ENCODE measurements around the gene ZNF264.

Gene ZNF264

DNA sequence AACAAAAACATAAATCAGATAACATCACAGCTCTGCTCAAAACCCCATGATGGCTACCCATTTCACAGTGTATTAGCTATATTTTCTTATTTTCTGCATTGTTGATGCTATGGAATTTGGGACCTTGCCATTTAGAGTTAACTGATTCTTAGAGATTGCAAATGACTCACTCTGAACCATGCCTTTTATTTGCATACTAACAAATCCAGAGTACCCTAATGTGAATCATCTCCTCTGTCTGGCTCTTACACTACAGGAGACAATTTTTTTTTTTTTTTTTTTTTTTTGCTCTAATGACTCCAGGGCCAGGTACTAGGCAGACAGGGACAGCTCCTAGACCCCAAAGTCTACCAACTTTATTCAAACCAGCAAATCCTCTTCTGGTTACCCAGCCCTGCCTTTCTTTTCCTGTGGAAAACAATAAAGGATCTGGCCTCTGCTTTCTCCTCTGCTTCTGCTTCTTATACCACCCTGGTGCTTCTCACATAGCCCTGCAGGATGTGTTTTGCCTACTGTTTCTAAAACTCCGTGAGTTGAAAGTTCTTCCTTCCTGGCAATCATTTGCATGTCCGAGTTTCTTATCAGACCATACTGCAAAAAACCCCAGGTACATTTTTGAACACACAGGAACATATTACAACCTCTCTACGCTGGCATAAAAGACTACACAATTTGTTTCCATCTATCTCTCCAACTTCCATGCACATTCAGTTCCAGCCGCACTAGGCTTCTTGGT is 78.4 kb downstream of the ZNF264 start:
- Histone ChIP-seq H2AFZ (ENCODE audit: low read length) (no peak overlapping the region), H3K36me3 (ENCODE audit: insufficient read depth, low read length) (no peaks in the 10 kb centered on the region), H3F3A (ENCODE audit: low read depth) (no peaks in the 10 kb centered on the region), H3K27me3 (ENCODE audit: insufficient read depth, low read length, poor library complexity, severe bottlenecking) (no peaks in the 10 kb centered on the region), H4K20me1 (ENCODE audit: insufficient read depth, low read length, poor library complexity, severe bottlenecking) (no peaks in the 10 kb centered on the region), H3K9me2 (replicated peaks; ENCODE audit: low read depth, low read length) (no peaks in the 10 kb centered on the region), H3K4me2 (ENCODE audit: low read depth, low read length, poor library complexity, severe bottlenecking) (no peak overlapping the region), H3K4me3 (ENCODE audit: low read length, poor library complexity, severe bottlenecking) (no peak overlapping the region), H3K79me2 (ENCODE audit: insufficient read depth, low read length) (no peaks in the 10 kb centered on the region), H3K9me3 (ENCODE audit: insufficient read depth, low read depth, low read length) (no peaks in the 10 kb centered on the region), H3K9ac (ENCODE audit: low read depth, low read length, poor library complexity, severe bottlenecking) (no peak overlapping the region), H3K4me1 (ENCODE audit: insufficient read depth, low read length, poor library complexity, severe bottlenecking) (no peaks in the 10 kb centered on the region)
- no peak for TF ChIP-seq EZH2phosphoT487 (IDR thresholded peaks at IDR 0.05; ENCODE audit: borderline replicate concordance)
- TF ChIP-seq, protein P1, sequence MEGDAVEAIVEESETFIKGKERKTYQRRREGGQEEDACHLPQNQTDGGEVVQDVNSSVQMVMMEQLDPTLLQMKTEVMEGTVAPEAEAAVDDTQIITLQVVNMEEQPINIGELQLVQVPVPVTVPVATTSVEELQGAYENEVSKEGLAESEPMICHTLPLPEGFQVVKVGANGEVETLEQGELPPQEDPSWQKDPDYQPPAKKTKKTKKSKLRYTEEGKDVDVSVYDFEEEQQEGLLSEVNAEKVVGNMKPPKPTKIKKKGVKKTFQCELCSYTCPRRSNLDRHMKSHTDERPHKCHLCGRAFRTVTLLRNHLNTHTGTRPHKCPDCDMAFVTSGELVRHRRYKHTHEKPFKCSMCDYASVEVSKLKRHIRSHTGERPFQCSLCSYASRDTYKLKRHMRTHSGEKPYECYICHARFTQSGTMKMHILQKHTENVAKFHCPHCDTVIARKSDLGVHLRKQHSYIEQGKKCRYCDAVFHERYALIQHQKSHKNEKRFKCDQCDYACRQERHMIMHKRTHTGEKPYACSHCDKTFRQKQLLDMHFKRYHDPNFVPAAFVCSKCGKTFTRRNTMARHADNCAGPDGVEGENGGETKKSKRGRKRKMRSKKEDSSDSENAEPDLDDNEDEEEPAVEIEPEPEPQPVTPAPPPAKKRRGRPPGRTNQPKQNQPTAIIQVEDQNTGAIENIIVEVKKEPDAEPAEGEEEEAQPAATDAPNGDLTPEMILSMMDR (conservative IDR thresholded peaks at IDR 0.05; ENCODE audit: low read length): no peak

DNA sequence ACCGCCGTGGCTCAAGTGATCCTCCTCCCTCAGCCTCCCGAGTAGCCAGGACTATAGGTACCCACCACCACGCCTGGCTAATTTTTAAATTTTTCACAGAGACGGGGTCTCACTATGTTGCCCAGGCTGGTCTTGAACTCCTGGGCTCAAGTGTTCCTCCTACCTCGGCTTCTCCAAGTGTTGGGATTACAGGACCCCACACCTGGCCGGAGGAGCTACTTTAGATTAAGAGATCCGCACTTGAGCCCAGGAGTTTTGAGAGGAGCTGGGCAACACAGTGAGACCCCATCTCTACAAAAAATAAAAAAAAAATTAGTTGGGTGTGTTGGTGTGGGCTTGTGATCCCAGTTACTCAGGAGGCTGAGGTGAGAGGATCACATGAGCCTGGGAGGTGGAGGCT is 80.0 kb downstream of the ZNF264 start:
- Histone ChIP-seq H3K4me3 (ENCODE audit: low read length, poor library complexity, severe bottlenecking) (no peak overlapping the region), H3K9me3 (ENCODE audit: insufficient read depth, low read depth, low read length) (no peaks in the 10 kb centered on the region), H3K27me3 (ENCODE audit: insufficient read depth, low read length, poor library complexity, severe bottlenecking) (no peaks in the 10 kb centered on the region), H3K79me2 (ENCODE audit: insufficient read depth, low read length) (no peaks in the 10 kb centered on the region), H3K36me3 (ENCODE audit: insufficient read depth, low read length) (no peaks in the 10 kb centered on the region), H3K9me2 (replicated peaks; ENCODE audit: low read depth, low read length) (no peaks in the 10 kb centered on the region), H2AFZ (ENCODE audit: low read length) (no peak overlapping the region), H3F3A (ENCODE audit: low read depth) (no peaks in the 10 kb centered on the region), H3K9ac (ENCODE audit: low read depth, low read length, poor library complexity, severe bottlenecking) (no peak overlapping the region), H4K20me1 (ENCODE audit: insufficient read depth, low read length, poor library complexity, severe bottlenecking) (no peaks in the 10 kb centered on the region), H3K4me1 (ENCODE audit: insufficient read depth, low read length, poor library complexity, severe bottlenecking) (no peaks in the 10 kb centered on the region), H3K4me2 (ENCODE audit: low read depth, low read length, poor library complexity, severe bottlenecking) (no peak overlapping the region)
- TF ChIP-seq EZH2phosphoT487 (IDR thresholded peaks at IDR 0.05; ENCODE audit: borderline replicate concordance): no peak
- TF ChIP-seq, protein P1 (conservative IDR thresholded peaks at IDR 0.05; ENCODE audit: low read length): no peak

All from Loucy (cell line).